AG10803 (cell line): ENCODE measurements around the gene H6PD.
A peak's percentile ranks its signal among the peaks of the same experiment; 100 is the strongest.

Experiments used
- DNase-seq: peaks from one replicate; pipeline ENCODE4 v3.0.0; 2010; ENCODE audit warnings: low read depth
- H3K4me3 ChIP-seq: 2 replicates; pipeline ENCODE4 v1.5.1; 2011; ENCODE audit warnings: mild to moderate bottlenecking, low read length, control low read depth
- TF ChIP-seq, protein P1 (sequence below): conservative IDR thresholded peaks from 2 replicates; pipeline ENCODE4 v1.5.1; 2011; ENCODE audit warnings: mild to moderate bottlenecking, low read length, control low read depth, inconsistent platforms

H6PD gene

DNA sequence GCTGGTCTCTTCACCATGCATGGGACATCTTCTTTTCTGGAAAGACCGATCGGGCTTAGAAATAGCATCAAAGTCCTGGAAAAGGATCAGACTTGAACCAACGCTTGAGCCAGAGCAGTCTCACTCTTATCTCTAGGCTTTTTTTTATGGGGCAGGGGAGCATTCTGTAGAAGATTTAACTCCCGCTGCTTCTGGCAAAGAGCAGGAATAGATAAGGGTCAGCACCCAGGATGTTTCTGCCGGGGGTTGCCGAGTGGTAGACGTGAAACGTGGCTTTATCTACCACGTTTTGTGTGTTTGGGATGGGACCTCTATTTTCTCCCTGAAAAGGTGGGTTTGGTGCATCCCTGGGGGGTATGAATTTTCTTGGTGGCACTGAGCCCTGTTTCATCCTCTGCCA is 76.9 kb downstream of the H6PD start:
- TF ChIP-seq, protein P1, sequence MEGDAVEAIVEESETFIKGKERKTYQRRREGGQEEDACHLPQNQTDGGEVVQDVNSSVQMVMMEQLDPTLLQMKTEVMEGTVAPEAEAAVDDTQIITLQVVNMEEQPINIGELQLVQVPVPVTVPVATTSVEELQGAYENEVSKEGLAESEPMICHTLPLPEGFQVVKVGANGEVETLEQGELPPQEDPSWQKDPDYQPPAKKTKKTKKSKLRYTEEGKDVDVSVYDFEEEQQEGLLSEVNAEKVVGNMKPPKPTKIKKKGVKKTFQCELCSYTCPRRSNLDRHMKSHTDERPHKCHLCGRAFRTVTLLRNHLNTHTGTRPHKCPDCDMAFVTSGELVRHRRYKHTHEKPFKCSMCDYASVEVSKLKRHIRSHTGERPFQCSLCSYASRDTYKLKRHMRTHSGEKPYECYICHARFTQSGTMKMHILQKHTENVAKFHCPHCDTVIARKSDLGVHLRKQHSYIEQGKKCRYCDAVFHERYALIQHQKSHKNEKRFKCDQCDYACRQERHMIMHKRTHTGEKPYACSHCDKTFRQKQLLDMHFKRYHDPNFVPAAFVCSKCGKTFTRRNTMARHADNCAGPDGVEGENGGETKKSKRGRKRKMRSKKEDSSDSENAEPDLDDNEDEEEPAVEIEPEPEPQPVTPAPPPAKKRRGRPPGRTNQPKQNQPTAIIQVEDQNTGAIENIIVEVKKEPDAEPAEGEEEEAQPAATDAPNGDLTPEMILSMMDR = no peak
- H3K4me3 ChIP-seq = no peak overlapping the region
- DNase-seq = no peak

DNA sequence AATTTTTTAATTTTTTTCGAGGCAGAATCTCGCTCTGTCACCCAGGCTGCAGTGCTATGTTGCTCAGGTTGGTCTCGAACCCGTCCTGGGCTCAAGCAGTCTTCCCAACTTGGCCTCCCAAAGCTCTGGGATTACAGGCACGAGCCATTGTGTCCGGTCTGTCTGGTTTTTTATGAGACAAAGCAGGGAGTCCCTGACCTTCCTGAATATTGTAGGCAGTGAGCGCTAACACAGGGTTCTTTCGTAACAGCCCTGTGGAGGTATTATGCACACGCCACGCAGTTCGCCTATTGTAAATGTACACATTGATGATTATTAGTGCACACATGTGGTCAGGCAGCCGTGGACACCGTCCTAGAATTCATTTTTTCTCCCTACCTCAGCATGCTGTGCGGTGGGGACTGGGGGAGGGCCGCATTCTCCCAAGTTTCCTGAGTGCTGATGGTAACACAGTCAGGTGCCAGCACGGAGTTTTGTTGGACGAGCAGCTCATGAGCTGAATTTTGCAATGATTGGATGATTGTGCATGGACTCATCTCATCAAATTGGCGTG is 77.7 kb downstream of the H6PD start:
- no peak for DNase-seq
- H3K4me3 ChIP-seq = no peak overlapping the region
- TF ChIP-seq, protein P1 = no peak

DNA sequence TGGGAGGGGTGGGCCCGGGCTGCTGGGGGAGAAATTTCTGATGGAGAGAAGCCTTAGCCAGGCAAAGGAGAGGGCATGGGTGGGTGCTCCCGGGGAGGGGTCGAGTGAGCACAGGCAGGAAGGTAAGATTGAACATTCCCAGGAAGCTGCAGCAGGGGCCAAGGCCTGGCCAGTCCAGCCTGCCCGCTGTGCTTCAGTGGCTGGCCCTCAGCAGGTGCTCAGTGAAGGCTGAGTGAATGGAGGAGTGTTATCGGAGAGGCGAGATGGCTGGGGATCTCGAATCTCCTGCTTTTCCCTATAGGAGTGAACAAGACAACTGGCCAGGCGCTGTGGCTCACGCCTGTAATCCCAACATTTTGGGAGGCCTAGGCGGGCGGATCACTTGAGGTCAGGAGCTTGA is 79.0 kb downstream of the H6PD start:
- H3K4me3 ChIP-seq = no peak overlapping the region
- TF ChIP-seq, protein P1 = no peak
- no peak for DNase-seq

DNA sequence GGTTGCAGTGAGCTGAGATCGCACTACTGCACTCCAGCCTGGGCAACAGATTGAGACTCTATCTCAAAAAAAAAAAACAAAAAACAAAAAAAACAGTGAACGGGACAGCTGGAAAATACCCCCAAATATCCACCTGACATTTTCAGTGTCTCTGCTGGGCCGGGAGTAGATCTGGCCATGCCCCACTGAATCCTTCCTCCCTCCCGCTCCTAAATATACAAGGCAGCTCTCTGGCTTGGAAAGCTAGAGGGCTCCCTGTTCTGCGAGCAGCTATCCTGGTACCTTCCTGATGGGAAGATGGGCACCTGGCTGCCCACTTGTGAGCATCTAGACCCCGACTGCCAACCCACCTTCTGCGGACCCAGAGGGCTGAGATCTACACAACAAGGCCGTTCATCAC is 79.5 kb downstream of the H6PD start:
- TF ChIP-seq, protein P1 = no peak
- DNase-seq = no peak
- no peak overlapping the region for H3K4me3 ChIP-seq

DNA sequence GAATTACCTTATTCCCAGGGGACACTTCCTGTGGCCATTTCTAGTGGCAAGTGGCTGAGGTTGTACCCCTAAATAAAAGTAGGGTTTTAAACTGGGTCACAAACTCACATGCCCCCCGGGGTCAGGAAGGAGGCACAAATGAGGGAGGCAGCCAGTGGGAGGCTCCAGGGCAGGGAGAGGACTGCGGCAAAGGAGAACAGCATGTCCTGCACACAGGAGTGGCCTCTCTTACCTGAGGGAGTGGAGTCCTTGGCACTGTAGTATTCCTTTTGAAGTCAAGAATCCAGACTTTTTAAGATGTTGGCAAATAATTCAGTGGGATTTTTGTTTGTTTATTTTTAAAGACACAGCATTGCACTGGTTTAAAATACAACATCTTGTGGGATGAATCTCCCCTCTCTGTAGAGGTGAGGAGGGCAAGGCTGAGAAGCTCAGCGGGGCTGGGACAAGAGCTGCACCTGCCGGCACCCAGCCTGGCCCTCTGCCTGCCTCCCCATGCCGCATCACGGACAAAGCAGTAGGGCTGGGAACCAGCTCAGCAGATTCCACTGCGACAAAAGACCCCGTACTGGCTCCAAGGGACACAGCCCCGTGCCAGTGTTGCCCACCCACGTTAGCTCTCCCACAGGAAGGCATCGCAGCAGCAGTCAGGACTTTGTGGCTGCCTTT is 80.3 kb downstream of the H6PD start:
- no peak for DNase-seq
- H3K4me3 ChIP-seq = no peak overlapping the region
- TF ChIP-seq, protein P1 = no peak

DNA sequence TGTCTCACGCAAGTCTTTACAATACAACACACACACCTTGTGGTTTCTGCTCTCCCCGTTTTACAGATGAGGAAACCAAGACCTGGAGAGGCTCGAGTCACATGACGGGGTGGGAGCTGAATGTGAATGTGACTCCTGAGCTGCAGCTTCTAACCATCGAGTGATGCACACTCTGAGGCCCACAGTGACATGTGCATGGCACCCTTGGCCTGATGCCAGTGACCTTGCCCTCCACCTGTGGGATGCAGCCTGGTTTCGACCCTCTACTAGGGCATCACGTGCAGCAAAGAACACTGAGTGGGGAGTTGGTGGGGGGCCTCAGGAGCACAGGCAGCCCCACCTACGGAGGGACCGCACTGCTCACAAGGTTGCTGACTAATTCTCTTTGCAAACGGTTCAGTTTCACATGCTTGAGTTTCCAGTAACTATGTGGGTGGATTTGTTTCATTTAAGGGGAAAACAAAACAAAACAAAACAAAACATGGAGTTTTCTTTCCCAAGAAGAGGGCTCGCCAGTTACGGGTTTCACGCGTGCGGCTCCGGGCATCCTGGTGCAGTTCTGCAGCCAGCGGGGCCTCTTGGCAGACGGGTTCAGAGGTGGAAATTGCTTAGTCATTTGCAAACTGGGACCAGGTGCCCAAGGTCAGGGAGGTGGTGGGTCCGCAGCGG is 81.0 kb downstream of the H6PD start:
- H3K4me3 ChIP-seq = no peak overlapping the region
- TF ChIP-seq, protein P1 = no peak
- DNase-seq = peak; percentile 69

DNA sequence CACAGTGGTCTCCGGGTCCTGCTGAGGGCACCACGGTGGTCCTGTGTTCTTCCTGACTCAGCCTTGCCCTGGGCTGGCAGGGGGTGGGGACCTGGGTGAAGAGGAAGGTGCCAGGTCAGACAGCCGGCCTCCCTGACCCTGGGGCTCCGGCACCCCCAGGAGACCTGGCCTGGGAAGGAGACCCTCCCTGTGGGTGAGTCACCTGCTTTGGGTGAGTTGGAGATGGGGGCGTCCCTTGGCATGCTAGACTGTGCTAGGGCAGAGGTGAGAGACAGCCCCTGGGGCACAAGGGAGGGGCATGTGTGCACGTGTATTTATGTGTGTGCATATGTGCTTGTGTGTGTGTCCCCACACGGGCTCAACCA is 81.5 kb downstream of the H6PD start:
- TF ChIP-seq, protein P1 = no peak
- DNase-seq = no peak
- no peak overlapping the region for H3K4me3 ChIP-seq
